ENCODE data around the gene AMACR.
"Not testable (repeated sequence)": the region's sequence is repeated elsewhere in the genome, so short reads cannot be mapped to it uniquely, and the experiment has no call there.

Gene AMACR

GRCh38 chr5:33964132-33964700 is 43.6 kb downstream of the AMACR start:
- no peak for DNase-seq

- DNase-seq: no peak
Observed at GRCh38 chr5:33958176-33958575, 49.7 kb downstream of the AMACR start.

DNA sequence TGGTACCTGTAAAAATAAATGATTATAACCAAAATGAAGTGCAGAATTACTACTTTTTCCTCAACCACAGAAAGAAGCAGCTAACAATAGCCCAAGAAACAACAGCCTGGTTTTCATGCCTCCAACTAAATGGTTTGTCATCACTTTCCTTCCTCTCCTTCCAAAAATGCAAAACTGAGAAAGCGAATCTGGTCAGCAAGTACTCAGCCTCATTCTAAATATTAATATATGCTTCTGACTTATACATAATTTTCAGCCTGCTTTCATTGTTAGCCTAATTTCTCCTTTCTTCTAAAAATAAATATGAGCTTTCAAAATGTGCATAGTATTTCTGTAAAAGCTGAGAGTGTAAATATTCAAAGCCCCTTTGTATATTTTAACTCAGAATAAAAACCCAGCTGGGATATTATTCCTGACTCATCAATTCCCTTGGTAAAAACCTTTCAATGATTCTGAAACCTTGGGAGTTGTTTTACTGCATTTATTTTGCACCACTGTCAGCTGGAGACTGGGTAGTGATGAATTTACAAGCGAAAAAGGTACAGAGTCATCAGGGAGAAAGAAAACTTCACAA is 50.2 kb downstream of the AMACR start:
- DNase-seq: no peak

GRCh38 chr5:33952175-33952574 is 55.7 kb downstream of the AMACR start:
- DNase-seq: not testable (repeated sequence)

GRCh38 chr5:33944543-33945132 is 63.2 kb downstream of the AMACR start:
- DNase-seq: no peak

DNA sequence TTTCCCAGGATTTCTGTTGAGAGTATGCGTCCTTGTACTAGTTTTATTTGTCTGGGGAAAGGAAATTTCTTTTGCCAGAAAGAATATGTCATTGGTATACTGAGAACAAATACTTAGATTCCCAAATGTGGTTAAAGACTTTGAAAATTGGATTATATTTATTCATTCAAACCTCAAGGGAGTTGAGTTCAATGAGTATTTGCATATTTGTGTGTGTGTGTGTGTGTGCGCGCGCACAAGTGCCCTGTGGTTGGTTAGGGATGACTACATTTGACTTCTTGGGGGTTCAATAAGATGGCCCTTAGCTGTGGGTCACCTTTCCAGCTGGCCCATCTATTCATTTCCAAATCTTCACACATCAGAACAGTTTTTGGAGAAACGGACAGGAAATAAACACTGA is 66.8 kb downstream of the AMACR start:
- no peak for DNase-seq

GRCh38 chr5:33939556-33940262 is 68.1 kb downstream of the AMACR start:
- DNase-seq: peak; percentile 9

DNA sequence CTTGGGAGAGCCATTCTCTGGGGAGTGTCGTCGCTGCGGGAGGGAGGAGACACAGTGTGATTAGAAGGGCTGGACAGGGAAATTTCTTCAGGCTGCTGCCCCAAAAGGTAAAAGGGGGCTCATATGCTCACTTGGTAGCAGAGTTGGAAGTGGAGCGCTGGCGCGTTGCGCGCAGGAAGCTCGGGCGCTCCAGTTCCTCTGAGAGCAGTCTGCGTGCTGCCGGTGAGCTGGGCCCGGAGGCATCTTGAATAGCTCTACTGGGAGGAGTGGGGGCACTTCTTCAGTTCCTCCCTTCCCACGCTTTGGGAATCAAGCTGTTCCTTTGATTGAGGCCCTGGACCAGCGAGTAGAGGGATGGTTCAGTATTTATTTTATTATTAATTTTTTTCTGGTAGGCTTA is 69.0 kb downstream of the AMACR start:
- DNase-seq: no peak

GRCh38 chr5:33938507-33938796 is 69.4 kb downstream of the AMACR start:
- DNase-seq: no peak

DNA sequence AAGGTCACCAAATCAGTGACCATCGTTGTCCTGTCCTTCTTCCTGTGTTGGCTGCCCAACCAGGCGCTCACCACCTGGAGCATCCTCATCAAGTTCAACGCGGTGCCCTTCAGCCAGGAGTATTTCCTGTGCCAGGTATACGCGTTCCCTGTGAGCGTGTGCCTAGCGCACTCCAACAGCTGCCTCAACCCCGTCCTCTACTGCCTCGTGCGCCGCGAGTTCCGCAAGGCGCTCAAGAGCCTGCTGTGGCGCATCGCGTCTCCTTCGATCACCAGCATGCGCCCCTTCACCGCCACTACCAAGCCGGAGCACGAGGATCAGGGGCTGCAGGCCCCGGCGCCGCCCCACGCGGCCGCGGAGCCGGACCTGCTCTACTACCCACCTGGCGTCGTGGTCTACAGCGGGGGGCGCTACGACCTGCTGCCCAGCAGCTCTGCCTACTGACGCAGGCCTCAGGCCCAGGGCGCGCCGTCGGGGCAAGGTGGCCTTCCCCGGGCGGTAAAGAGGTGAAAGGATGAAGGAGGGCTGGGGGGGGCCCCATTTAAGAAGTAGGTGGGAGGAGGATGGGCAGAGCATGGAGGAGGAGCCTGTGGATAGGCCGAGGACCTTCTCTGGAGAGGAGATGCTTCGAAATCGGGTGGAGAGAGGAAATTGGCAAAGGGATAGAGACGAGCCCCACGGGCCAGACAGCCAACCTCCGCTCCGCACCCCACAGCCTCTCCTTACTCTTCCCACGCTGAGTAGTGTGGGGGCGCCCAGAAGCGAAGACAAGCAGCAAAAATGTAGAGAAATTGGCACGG is 69.9 kb downstream of the AMACR start:
- no peak for DNase-seq

DNA sequence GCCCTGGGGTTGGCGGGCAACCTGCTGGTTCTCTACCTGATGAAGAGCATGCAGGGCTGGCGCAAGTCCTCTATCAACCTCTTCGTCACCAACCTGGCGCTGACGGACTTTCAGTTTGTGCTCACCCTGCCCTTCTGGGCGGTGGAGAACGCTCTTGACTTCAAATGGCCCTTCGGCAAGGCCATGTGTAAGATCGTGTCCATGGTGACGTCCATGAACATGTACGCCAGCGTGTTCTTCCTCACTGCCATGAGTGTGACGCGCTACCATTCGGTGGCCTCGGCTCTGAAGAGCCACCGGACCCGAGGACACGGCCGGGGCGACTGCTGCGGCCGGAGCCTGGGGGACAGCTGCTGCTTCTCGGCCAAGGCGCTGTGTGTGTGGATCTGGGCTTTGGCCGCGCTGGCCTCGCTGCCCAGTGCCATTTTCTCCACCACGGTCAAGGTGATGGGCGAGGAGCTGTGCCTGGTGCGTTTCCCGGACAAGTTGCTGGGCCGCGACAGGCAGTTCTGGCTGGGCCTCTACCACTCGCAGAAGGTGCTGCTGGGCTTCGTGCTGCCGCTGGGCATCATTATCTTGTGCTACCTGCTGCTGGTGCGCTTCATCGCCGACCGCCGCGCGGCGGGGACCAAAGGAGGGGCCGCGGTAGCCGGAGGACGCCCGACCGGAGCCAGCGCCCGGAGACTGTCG is 70.7 kb downstream of the AMACR start:
- DNase-seq: no peak

GRCh38 chr5:33936381-33937016 is 71.4 kb downstream of the AMACR start, which contains the start of gene RXFP3:
Gene RXFP3, plus strand, starts transcription at chr5:33936386. Its CDS starts 355 bp downstream, at chr5:33936741.
- peak; percentile 41 for DNase-seq
